K562 (cell line): ENCODE measurements around the gene ABCD4. TPM values are rescaled to one million over a fixed set of nuclear protein-coding genes. Genes with fewer than 3 reads are reported as not detected.

ENCODE experiments used
- ATAC-seq: fragments of 200-7000 bp; cut with Tn5 transposase; 3 replicates; pipeline ENCODE4 v1.9.1; 2020; ENCODE audit warnings: moderate library complexity
- BruUV-seq: library from RNA; stranded (reverse); fragments of 400-500 nt; replicated peaks from 2 replicates; lab custom pipeline; 2021; lab: Mats Ljungman, UMichigan
- CTCF ChIA-PET: fragments of 300-600 bp; formaldehyde crosslinking; extraction: SDS; loops from one replicate; lab custom pipeline; 2021; ENCODE audit warnings: low intra/inter-chr PET ratio; lab: Yijun Ruan, JAX
- POLR2A ChIA-PET: fragments of 300-600, 350-650 bp; sonication (Branson Sonifier 250); formaldehyde crosslinking; extraction: SDS; loops from one replicate; lab custom pipeline; 2021; ENCODE audit warnings: antibody characterized with exemption, inconsistent platforms; lab: Yijun Ruan, JAX
- DNase-seq, 4 experiments: peaks; one replicate each; pipeline versions ENCODE4 v3.0.0 to v3.0.0-alpha.2; 2011 to 2018; ENCODE audit warnings: low spot score in 3 of 4, mixed read lengths in 3 of 4; ENCODE audit errors: extremely low read depth in 1 of 4
- FAIRE-seq: peaks from 2 replicates; lab custom pipeline; 2011; peaks lifted over from hg19 to GRCh38; lab: Jason Lieb, UNC
- H2AFZ ChIP-seq: 2 replicates; pipeline ENCODE4 v1.6.0; 2011; ENCODE audit warnings: low read depth, low read length, control low read depth, inconsistent platforms
- H3K27ac ChIP-seq: fragments of 200-600 bp; 3 replicates; pipeline ENCODE4 v1.8.0; 2011; ENCODE audit warnings: low read depth, mild to moderate bottlenecking, control low read depth, inconsistent platforms, low read length, moderate library complexity, mixed read lengths; ENCODE audit errors: extremely low read depth
- H3K27me3 ChIP-seq, 2 experiments: fragments of 300-600 bp in 1 of 2; 2 replicates in 1 of 2; 3 replicates in 1 of 2; pipeline versions ENCODE4 v1.6.0 to v1.8.0; 2011; ENCODE audit warnings: inconsistent platforms in 2 of 2, low read length in 2 of 2, mild to moderate bottlenecking in 1 of 2, mixed read lengths in 1 of 2, moderate library complexity in 1 of 2; ENCODE audit not compliant: control insufficient read depth in 2 of 2, insufficient read depth in 2 of 2
- H3K36me3 ChIP-seq: fragments of 300-600 bp; 3 replicates; pipeline ENCODE4 v1.8.0; 2011; ENCODE audit warnings: mild to moderate bottlenecking, low read length, inconsistent platforms; ENCODE audit not compliant: control insufficient read depth, insufficient read depth
- H3K4me1 ChIP-seq, 2 experiments: fragments of 200-600 bp in 1 of 2; replicated peaks in 1 of 2; 2 replicates in 1 of 2; 3 replicates in 1 of 2; pipeline versions ENCODE4 v1.5.1 to v1.8.0; 2011; ENCODE audit warnings: inconsistent platforms in 2 of 2, low read length in 2 of 2, mild to moderate bottlenecking in 1 of 2, mixed read lengths in 1 of 2, moderate library complexity in 1 of 2; ENCODE audit not compliant: control insufficient read depth in 2 of 2, insufficient read depth in 2 of 2
- H3K4me2 ChIP-seq: 2 replicates; pipeline ENCODE4 v1.6.1; 2011; ENCODE audit warnings: low read length, control low read depth, inconsistent platforms, mixed read lengths; ENCODE audit not compliant: insufficient read depth
- H3K4me3 ChIP-seq: fragments of 200-600 bp; sonication (generic), shearing (Covaris generic); 2 replicates; pipeline ENCODE4 v1.5.1; 2016; ENCODE audit warnings: control low read depth, inconsistent platforms
- H3K79me2 ChIP-seq: fragments of 200-600 bp; 3 replicates; pipeline ENCODE4 v1.8.0; 2011; ENCODE audit warnings: low read length, inconsistent platforms; ENCODE audit not compliant: control insufficient read depth, insufficient read depth
- H3K9ac ChIP-seq, 2 experiments: 2 replicates each; pipeline versions ENCODE4 v1.6.0 to v1.6.1; 2011; ENCODE audit warnings: low read depth in 2 of 2, low read length in 2 of 2, control low read depth in 1 of 2, inconsistent platforms in 1 of 2, mild to moderate bottlenecking in 1 of 2, mixed read lengths in 1 of 2; ENCODE audit not compliant: insufficient read depth in 1 of 2
- H3K9me1 ChIP-seq: one replicate; pipeline ENCODE4 v1.6.0; 2011; ENCODE audit warnings: inconsistent platforms, mild to moderate bottlenecking, low read length, moderate library complexity; ENCODE audit not compliant: control insufficient read depth, insufficient read depth
- H3K9me3 ChIP-seq: replicated peaks from 2 replicates; pipeline ENCODE4 v1.5.1; 2011; ENCODE audit warnings: low read depth, low read length, inconsistent platforms; ENCODE audit not compliant: control insufficient read depth, insufficient read depth
- H4K20me1 ChIP-seq: replicated peaks from 2 replicates; pipeline ENCODE4 v1.6.1; 2011; ENCODE audit warnings: low read length, inconsistent platforms, mixed read lengths; ENCODE audit not compliant: control insufficient read depth, insufficient read depth
- AFF4 ChIP-seq: sonication (generic); formaldehyde crosslinking; IDR thresholded peaks from 2 replicates; pipeline ENCODE4 v1.8.0; 2023; ENCODE audit warnings: mild to moderate bottlenecking, missing genetic modification reagents
- ARID1B ChIP-seq: fragments of 450-650 bp; IDR thresholded peaks from 2 replicates; pipeline ENCODE4 v1.6.1; 2016; ENCODE audit warnings: antibody characterized with exemption, mild to moderate bottlenecking, inconsistent platforms
- DMBX1 ChIP-seq: fragments of 250-450 bp; sonication (Bioruptor Pico); IDR thresholded peaks from 2 replicates; pipeline ENCODE4 v1.8.0; 2022; ENCODE audit warnings: inconsistent platforms, mild to moderate bottlenecking, moderate library complexity, borderline replicate concordance
- GTF3C2 ChIP-seq: IDR thresholded peaks from 3 replicates; pipeline ENCODE4 v1.6.1; 2011; ENCODE audit warnings: borderline replicate concordance, mild to moderate bottlenecking, moderate library complexity; ENCODE audit not compliant: insufficient read length; ENCODE audit errors: extremely low read depth
- HEY1 ChIP-seq: fragments of 250-450 bp; sonication (Bioruptor Pico); IDR thresholded peaks from 2 replicates; pipeline ENCODE4 v1.5.0; 2020; ENCODE audit warnings: mild to moderate bottlenecking, moderate library complexity, borderline replicate concordance
- NFIC ChIP-seq: fragments of 450-650 bp; IDR thresholded peaks from 2 replicates; pipeline ENCODE4 v1.6.1; 2017; ENCODE audit warnings: mild to moderate bottlenecking, inconsistent platforms
- SOX6 ChIP-seq: fragments of 450-650 bp; IDR thresholded peaks from 2 replicates; pipeline ENCODE4 v1.6.1; 2014; ENCODE audit warnings: mild to moderate bottlenecking
- WGBS: fragments of 100-300 bp; shearing (Covaris generic); methylation state at CpG from one replicate; pipeline ENCODE4 v1.1.6; 2016; ENCODE audit warnings: low coverage, mixed read lengths; ENCODE audit not compliant: insufficient coverage; ENCODE audit errors: missing lambda C conversion rate; 5-methylcytosine and 5-hydroxymethylcytosine counted together
- in situ Hi-C: fragments of 300-500 bp; cut with MboI; formaldehyde crosslinking; loops from 4 replicates; pipeline ENCODE4 v1.15.0; 2018; ENCODE audit warnings: inconsistent platforms, mixed read lengths
- intact Hi-C: fragments of 100-400 bp; cut with micrococcal nuclease; formaldehyde crosslinking; loops from 2 replicates; pipeline ENCODE4 v1.14.2; 2022
- polyA plus RNA-seq, 8 experiments: library from polyadenylated mRNA; depleted of rRNA in 4 of 8; stranded (reverse) in 5 of 8; unstranded in 3 of 8; fragments of >200 nt; fragmentation: Nextera tagmentation in 2 of 8; fragmentation: Illumina TruSeq in 1 of 8; extraction: Ambion mirVana in 2 of 8; extraction: Trizol in 1 of 8; gene quantifications; 2 replicates each; pipeline versions ENCODE4 v1.2.1 to v1.2.3, GENCODE V29; 2011 to 2014; ENCODE audit warnings: inconsistent platforms in 1 of 8, missing spikeins in 1 of 8
- total RNA-seq, 7 experiments: library from RNA; depleted of rRNA in 6 of 7; stranded (reverse); fragments of >200 nt in 6 of 7; fragmentation: Illumina TruSeq in 2 of 7; extraction: Trizol in 2 of 7; gene quantifications; 2 replicates each; pipeline versions ENCODE4 v1.2.1 to v1.2.3, GENCODE V29; 2011 to 2021; ENCODE audit warnings: low replicate concordance in 1 of 7

Gene ABCD4
- total and polyA plus RNA-seq, 9 of the 15 experiments (the other 6 are each of a cell fraction or from before 2014, with no cell fraction given): 3.5 to 17.2 (median 12.4) TPM

- DNase-seq (no peak), FAIRE-seq (no peak), ATAC-seq (no peak)
- 17% methylated on average over 4 of the region's 5 CpGs for WGBS
- no peaks in the 10 kb centered on the region for H3K4me1 ChIP-seq
- no TSS peak for BruUV-seq
- no peaks in the 10 kb centered on the region for H3K79me2 ChIP-seq
- H3K9me3 ChIP-seq: no peaks in the 10 kb centered on the region
- no peaks in the 10 kb centered on the region for H3K36me3 ChIP-seq
- H3K9me1 ChIP-seq: no peaks in the 10 kb centered on the region
- intact Hi-C loops: no loop called here
- no peak overlapping the region for H3K4me3 ChIP-seq
- in situ Hi-C loops: no loop called here
- no peaks in the 10 kb centered on the region; the same call in 1 of the 2 replicates for H4K20me1 ChIP-seq
- no peak overlapping the region for H3K9ac ChIP-seq
- H3K27ac ChIP-seq: no peak overlapping the region
- no peak overlapping the region for H3K4me2 ChIP-seq
- H2AFZ ChIP-seq: no peak overlapping the region
- CTCF ChIA-PET: no interaction called here
- POLR2A ChIA-PET: no interaction called here
- TF ChIP-seq AFF4 (CRISPR knock-in tag): no peak
- no peak for TF ChIP-seq HEY1 (CRISPR knock-in tag)
- TF ChIP-seq DMBX1 (CRISPR knock-in tag): no peak
- no peak for TF ChIP-seq GTF3C2
- no peak for TF ChIP-seq NFIC
- no peak for TF ChIP-seq ARID1B
- TF ChIP-seq SOX6: no peak
- TF ChIP-seq, all 486 proteins: peak for 0
- peaks cover 3 to 40% of the 10 kb centered on the region in 2 experiments; a peak in 2 of 5 replicates for H3K27me3 ChIP-seq
Observed at GRCh38 chr14:74263921-74264320, 38.8 kb downstream of the ABCD4 start.
